GM12878 (cell line): Measurements from ENCODE around the gene COTL1. TPM values are rescaled to one million over a fixed set of nuclear protein-coding genes. Genes with fewer than 3 reads are reported as not detected.

Experiments used
- ATAC-seq: fragments of 200-7000 bp; cut with Tn5 transposase; 3 replicates; pipeline ENCODE4 v1.9.1; 2020; ENCODE audit warnings: mild to moderate bottlenecking, moderate library complexity
- BruUV-seq: library from RNA; stranded (reverse); fragments of 400-500 nt; replicated peaks from 2 replicates; lab custom pipeline; 2021; lab: Mats Ljungman, UMichigan
- CTCF ChIA-PET: fragments of 300-600 bp; sonication (Branson Sonifier 250); formaldehyde crosslinking; extraction: SDS; loops from one replicate; lab custom pipeline; 2021; ENCODE audit warnings: inconsistent platforms; lab: Yijun Ruan, JAX
- POLR2A ChIA-PET: fragments of 350-600 bp; formaldehyde crosslinking; extraction: SDS; loops from one replicate; lab custom pipeline; 2021; ENCODE audit warnings: inconsistent platforms; lab: Charles Lee
- RAD21 ChIA-PET: fragments of 300-600 bp; sonication (Branson Sonifier 250); formaldehyde crosslinking; loops from one replicate; lab custom pipeline; 2023; ENCODE audit warnings: antibody characterized with exemption; ENCODE audit not compliant: unreplicated experiment; lab: Charles Lee
- SMC1A ChIA-PET: fragments of 300-600 bp; sonication (Branson Sonifier 250); formaldehyde crosslinking; loops from one replicate; lab custom pipeline; 2023; ENCODE audit not compliant: unreplicated experiment, uncharacterized antibody; lab: Charles Lee
- DNase-seq: peaks from one replicate; pipeline ENCODE4 v3.0.0-alpha.2; 2011; ENCODE audit warnings: low read depth, low spot score
- FAIRE-seq: peaks from 3 replicates; lab custom pipeline; 2011; peaks lifted over from hg19 to GRCh38; lab: Jason Lieb, UNC
- H2AFZ ChIP-seq: 2 replicates; pipeline ENCODE4 v1.6.0; 2011; ENCODE audit warnings: low read depth, low read length, control low read depth; ENCODE audit not compliant: control insufficient read depth
- H3K27ac ChIP-seq: 2 replicates; pipeline ENCODE4 v1.5.1; 2011; ENCODE audit warnings: control low read depth; ENCODE audit not compliant: control insufficient read depth, insufficient read depth
- H3K27me3 ChIP-seq, 2 experiments: replicated peaks in 1 of 2; 2 replicates each; pipeline versions ENCODE4 v1.6.0 to v1.6.1; 2011; ENCODE audit warnings: low read length in 1 of 2; ENCODE audit not compliant: control insufficient read depth in 2 of 2, insufficient read depth in 2 of 2
- H3K36me3 ChIP-seq, 2 experiments: 2 replicates each; pipeline ENCODE4 v1.5.1; 2011; ENCODE audit warnings: low read length in 1 of 2; ENCODE audit not compliant: control insufficient read depth in 2 of 2, insufficient read depth in 2 of 2
- H3K4me1 ChIP-seq: 2 replicates; pipeline ENCODE4 v1.6.1; 2011; ENCODE audit warnings: mild to moderate bottlenecking, low read length, moderate library complexity, mixed read lengths; ENCODE audit not compliant: control insufficient read depth, insufficient read depth
- H3K4me2 ChIP-seq: 2 replicates; pipeline ENCODE4 v1.6.0; 2011; ENCODE audit warnings: control low read depth; ENCODE audit not compliant: control insufficient read depth, insufficient read depth
- H3K4me3 ChIP-seq: fragments of 200-600 bp; sonication (generic); 2 replicates; pipeline ENCODE4 v1.5.1; 2016
- H3K79me2 ChIP-seq: 2 replicates; pipeline ENCODE4 v1.6.0; 2011; ENCODE audit warnings: low read length; ENCODE audit not compliant: control insufficient read depth, insufficient read depth
- H3K9ac ChIP-seq: 2 replicates; pipeline ENCODE4 v1.8.0; 2011; ENCODE audit warnings: low read length, control low read depth, mixed read lengths; ENCODE audit not compliant: control insufficient read depth, insufficient read depth
- H3K9me3 ChIP-seq: replicated peaks from 3 replicates; pipeline ENCODE4 v1.5.1; 2011; ENCODE audit warnings: mild to moderate bottlenecking, low read length; ENCODE audit not compliant: control insufficient read depth, insufficient read depth
- H4K20me1 ChIP-seq: 2 replicates; pipeline ENCODE4 v1.6.0; 2011; ENCODE audit not compliant: control insufficient read depth, insufficient read depth
- BHLHE40 ChIP-seq, 2 experiments: fragments of 450-650 bp in 1 of 2; IDR thresholded peaks; 2 replicates each; pipeline ENCODE4 v1.6.1; 2011 to 2017; ENCODE audit warnings: low read depth in 2 of 2, borderline replicate concordance in 1 of 2, improper control_type of control experiment in 1 of 2, low read length in 1 of 2, mild to moderate bottlenecking in 1 of 2
- JUNB ChIP-seq: IDR thresholded peaks from 2 replicates; pipeline ENCODE4 v1.6.1; 2016; ENCODE audit warnings: antibody characterized with exemption, mild to moderate bottlenecking
- PBX3 ChIP-seq: IDR thresholded peaks from 2 replicates; pipeline ENCODE4 v1.6.1; 2011; ENCODE audit warnings: mild to moderate bottlenecking, low read depth, low read length, moderate library complexity; ENCODE audit not compliant: insufficient replicate concordance
- PKNOX1 ChIP-seq: fragments of 450-650 bp; IDR thresholded peaks from 2 replicates; pipeline ENCODE4 v1.6.1; 2016; ENCODE audit warnings: mild to moderate bottlenecking
- RUNX3 ChIP-seq: IDR thresholded peaks from 2 replicates; pipeline ENCODE4 v1.6.1; 2012; ENCODE audit warnings: low read length, inconsistent platforms
- SPI1 ChIP-seq: IDR thresholded peaks from 2 replicates; pipeline ENCODE4 v1.6.1; 2011; ENCODE audit warnings: low read depth, mild to moderate bottlenecking, low read length, moderate library complexity, borderline replicate concordance; ENCODE audit not compliant: insufficient read depth
- SRF ChIP-seq, 2 experiments: IDR thresholded peaks; 2 replicates each; pipeline ENCODE4 v1.6.1; 2011; ENCODE audit warnings: low read depth in 2 of 2, low read length in 2 of 2, mild to moderate bottlenecking in 1 of 2, moderate library complexity in 1 of 2
- TARDBP ChIP-seq: IDR thresholded peaks from 2 replicates; pipeline ENCODE4 v1.6.1; 2016; ENCODE audit warnings: borderline replicate concordance
- WGBS: methylation state at CpG from one replicate; pipeline ENCODE4 v1.1.6; 2016; ENCODE audit warnings: low lambda C conversion rate; ENCODE audit not compliant: insufficient replicate concordance, insufficient coverage; ENCODE audit errors: missing lambda C conversion rate; 5-methylcytosine and 5-hydroxymethylcytosine counted together
- in situ Hi-C: fragments of 300-500 bp; cut with MboI; formaldehyde crosslinking; loops from 9 replicates; pipeline ENCODE4 v1.14.3; 2018; ENCODE audit warnings: mixed read lengths
- intact Hi-C: fragments of 100-400 bp; cut with micrococcal nuclease; formaldehyde crosslinking; loops from one replicate; pipeline ENCODE4 v1.14.2; 2022; ENCODE audit not compliant: unreplicated experiment
- polyA plus RNA-seq, 11 experiments: library from polyadenylated mRNA; depleted of rRNA in 4 of 11; unstranded in 6 of 11; stranded (reverse) in 5 of 11; fragments of >200 nt; fragmentation: Nextera tagmentation in 4 of 11; fragmentation: Illumina TruSeq in 1 of 11; extraction: Ambion mirVana in 4 of 11; extraction: Trizol in 1 of 11; gene quantifications; 1 replicate in 1 of 11; 2 replicates in 10 of 11; pipeline versions ENCODE4 v1.2.1 to v1.2.3, GENCODE V29; 2011 to 2016; ENCODE audit warnings: inconsistent platforms in 2 of 11, missing spikeins in 2 of 11, low read depth in 1 of 11
- total RNA-seq, 4 experiments: library from RNA; depleted of rRNA in 3 of 4; stranded (reverse); fragments of >200 nt in 3 of 4; fragmentation: Illumina TruSeq in 1 of 4; extraction: Trizol in 1 of 4; gene quantifications; 2 replicates each; pipeline versions ENCODE4 v1.2.1 to v1.2.3, GENCODE V29; 2013 to 2021

Gene COTL1
- total and polyA plus RNA-seq, 10 of the 15 experiments (the other 5 are each of a cell fraction or from before 2014, with no cell fraction given), result 140 to 894 (median 330) TPM

GRCh38 chr16:84548971-84549844 lies 68.7 kb downstream of the COTL1 start:
- ATAC-seq, result peak; percentile 35; the same call in 1 of the 3 replicates
- no peak overlapping the region for H3K27ac ChIP-seq
- H3K27me3 ChIP-seq, result 0 out of 4 replicates have a peak, but pooled peaks cover 0 to 2% of the 10 kb centered on the region in 2 experiments
- H3K4me1 ChIP-seq, result peaks cover 18% of the 10 kb centered on the region
- POLR2A ChIA-PET, result interaction anchor here (1.0 kb wide), 1 partner anchor 8 kb away, joined by 4 read pairs; no protein-coding TSS in a partner anchor
- TF ChIP-seq TARDBP (no peak), RUNX3 (peak; percentile 53; the same call in 1 of the 2 replicates), PBX3 (peak; percentile 33), SPI1 (no peak), PKNOX1 (peak; percentile 81), SRF (IDR thresholded peaks at IDR 0.05; ENCODE audit: low read depth in 2 of 2, low read length in 2 of 2) (0 out of 4 replicates have a peak, but pooled peaks of 1 of the 2 experiments have one; percentile 15), BHLHE40 (IDR thresholded peaks at IDR 0.05; ENCODE audit: borderline replicate concordance in 1 of 2, low read depth in 2 of 2, low read length in 1 of 2) (peak; percentile 10 to 37; a peak in 1 of 4 replicates), JUNB (peak; percentile 42; the same call in 1 of the 2 replicates)
- TF ChIP-seq, all 136 proteins: peak for 6
- intact Hi-C loops, result no loop called here
- no peak overlapping the region for H3K9ac ChIP-seq
- ChIA-PET CTCF (no interaction called here), RAD21 (interaction anchor here (1.0 kb wide), 1 partner anchor 29 kb away, joined by 5 read pairs; no protein-coding TSS in a partner anchor), SMC1A (no interaction called here)
- H3K4me3 ChIP-seq, result no peak overlapping the region
- no peak for FAIRE-seq
- no peaks in the 10 kb centered on the region for H3K9me3 ChIP-seq
- H3K4me2 ChIP-seq, result peak overlapping the region; percentile 31; the same call in 1 of the 2 replicates
- in situ Hi-C loops, result no loop called here
- peak overlapping the region; percentile 7; the same call in 1 of the 2 replicates for H2AFZ ChIP-seq
- no peaks in the 10 kb centered on the region for H4K20me1 ChIP-seq
- 57% methylated on average over 25 of the region's 25 CpGs for WGBS
- no peaks in the 10 kb centered on the region for H3K79me2 ChIP-seq
- no TSS peak for BruUV-seq
- no peaks in the 10 kb centered on the region for H3K36me3 ChIP-seq
- DNase-seq, result no peak
